Measurements from ENCODE around the gene XRCC5. TPM values are rescaled to one million over a fixed set of nuclear protein-coding genes. Genes with fewer than 3 reads are reported as not detected.

The XRCC5 gene
- total RNA-seq, result 172 and 190 TPM in 2 replicates

GRCh38 chr2:216108967-216109921 lies at the start of gene XRCC5:
TSS of gene XRCC5 (plus strand) at chr2:216109348. CDS start at chr2:216109437, 89 bp downstream.

GRCh38 chr2:216081487-216082116 lies 27.5 kb upstream of the XRCC5 start, which contains the start of the genes PECR and TMEM169:
TSS of gene PECR (minus strand) at chr2:216081809. CDS start at chr2:216081741, 68 bp downstream.
TSS of gene TMEM169 (plus strand) at chr2:216081919. CDS start at chr2:216095964, 14,045 bp downstream.

Other genes starting within 250 kb of the XRCC5 start
- 0.71 and 1.2 TPM in 2 replicates for gene MREG, start 95.8 kb upstream of the XRCC5 start, total RNA-seq
- 14.6 and 16.6 TPM in 2 replicates for gene PECR, start 27.5 kb upstream of the XRCC5 start, total RNA-seq
- gene TMEM169, start 27.4 kb upstream of the XRCC5 start, total RNA-seq, result 0.09 and 0.14 TPM in 2 replicates

Measured in smooth muscle cell of bladder (primary cell).